Ishikawa (cell line): ENCODE results near the gene RNF149.

Source experiments
- CEBPB ChIP-seq: IDR thresholded peaks from 2 replicates; pipeline ENCODE4 v1.6.1; 2012
- CREB1 ChIP-seq: IDR thresholded peaks from 2 replicates; pipeline ENCODE4 v1.6.1; 2012; ENCODE audit warnings: low read depth
- EGR1 ChIP-seq: IDR thresholded peaks from 2 replicates; pipeline ENCODE4 v1.6.1; 2012
- EP300 ChIP-seq: IDR thresholded peaks from 2 replicates; pipeline ENCODE4 v1.6.1; 2012; ENCODE audit warnings: borderline replicate concordance
- FOXM1 ChIP-seq: IDR thresholded peaks from 2 replicates; pipeline ENCODE4 v1.6.1; 2012; ENCODE audit warnings: low read depth, borderline replicate concordance
- NFIC ChIP-seq: IDR thresholded peaks from 2 replicates; pipeline ENCODE4 v1.6.1; 2012
- RAD21 ChIP-seq: IDR thresholded peaks from 2 replicates; pipeline ENCODE4 v1.6.1; 2012; ENCODE audit warnings: low read depth
- TAF1 ChIP-seq: IDR thresholded peaks from 2 replicates; pipeline ENCODE4 v1.6.1; 2012; ENCODE audit warnings: low read depth, mild to moderate bottlenecking
- TCF12 ChIP-seq: IDR thresholded peaks from 2 replicates; pipeline ENCODE4 v1.6.1; 2012; ENCODE audit warnings: low read depth
- TEAD4 ChIP-seq: IDR thresholded peaks from 2 replicates; pipeline ENCODE4 v1.6.1; 2012
- YY1 ChIP-seq: IDR thresholded peaks from 2 replicates; pipeline ENCODE4 v1.6.1; 2012; ENCODE audit warnings: low read depth
- ZBTB7A ChIP-seq: IDR thresholded peaks from 2 replicates; pipeline ENCODE4 v1.6.1; 2012; ENCODE audit warnings: low read depth
- TF ChIP-seq, protein P1 (sequence below): IDR thresholded peaks from 2 replicates; pipeline ENCODE4 v1.6.1; 2012; ENCODE audit warnings: low read depth, mild to moderate bottlenecking
- TF ChIP-seq, protein P2 (sequence below): IDR thresholded peaks from 2 replicates; pipeline ENCODE4 v1.6.1; 2012
- TF ChIP-seq, protein P3 (sequence below): IDR thresholded peaks from 2 replicates; pipeline ENCODE4 v1.6.1; 2012

RNF149 gene, protein sequence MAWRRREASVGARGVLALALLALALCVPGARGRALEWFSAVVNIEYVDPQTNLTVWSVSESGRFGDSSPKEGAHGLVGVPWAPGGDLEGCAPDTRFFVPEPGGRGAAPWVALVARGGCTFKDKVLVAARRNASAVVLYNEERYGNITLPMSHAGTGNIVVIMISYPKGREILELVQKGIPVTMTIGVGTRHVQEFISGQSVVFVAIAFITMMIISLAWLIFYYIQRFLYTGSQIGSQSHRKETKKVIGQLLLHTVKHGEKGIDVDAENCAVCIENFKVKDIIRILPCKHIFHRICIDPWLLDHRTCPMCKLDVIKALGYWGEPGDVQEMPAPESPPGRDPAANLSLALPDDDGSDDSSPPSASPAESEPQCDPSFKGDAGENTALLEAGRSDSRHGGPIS

DNA sequence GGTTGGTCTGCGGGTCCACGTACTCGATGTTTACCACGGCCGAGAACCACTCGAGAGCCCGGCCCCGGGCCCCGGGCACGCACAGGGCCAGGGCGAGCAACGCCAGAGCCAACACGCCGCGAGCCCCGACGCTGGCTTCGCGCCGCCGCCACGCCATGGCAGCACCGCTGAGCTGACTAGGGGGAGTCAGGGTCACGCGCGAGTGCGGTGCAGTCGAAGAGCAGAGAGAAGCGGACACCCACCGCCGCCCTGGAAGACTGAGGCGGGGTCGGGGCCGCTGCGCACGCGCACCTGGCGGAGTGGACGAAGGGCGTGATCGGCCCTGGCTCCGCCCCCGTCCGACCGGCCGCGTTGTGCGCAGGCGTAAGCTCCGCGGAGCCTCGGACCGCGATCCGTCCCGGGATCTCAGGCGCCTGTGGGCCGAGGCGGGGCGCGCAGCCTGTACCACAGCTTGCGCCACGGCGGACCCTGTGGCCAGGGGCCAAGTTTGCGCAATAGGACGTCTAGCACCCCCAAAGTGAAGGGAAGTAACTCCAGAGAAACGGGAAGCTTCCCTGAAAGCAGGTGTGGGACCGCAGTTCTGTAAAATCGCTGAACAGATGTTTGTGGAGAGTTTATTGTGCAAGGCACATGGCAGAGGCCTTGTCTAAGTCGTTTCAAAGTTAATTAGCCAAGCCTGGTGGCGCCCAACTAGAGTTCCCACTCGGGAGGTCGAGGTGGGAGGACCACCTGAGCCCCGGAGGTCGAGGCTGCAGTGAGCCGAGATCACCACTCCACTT lies at the start of gene RNF149:
TSS of gene RNF149 (minus strand) at position 270 of the 779 bp plus-strand sequence. CDS start at position 157, 113 bp downstream.
- peak; percentile 76 for TF ChIP-seq TAF1
- TF ChIP-seq, protein P1, sequence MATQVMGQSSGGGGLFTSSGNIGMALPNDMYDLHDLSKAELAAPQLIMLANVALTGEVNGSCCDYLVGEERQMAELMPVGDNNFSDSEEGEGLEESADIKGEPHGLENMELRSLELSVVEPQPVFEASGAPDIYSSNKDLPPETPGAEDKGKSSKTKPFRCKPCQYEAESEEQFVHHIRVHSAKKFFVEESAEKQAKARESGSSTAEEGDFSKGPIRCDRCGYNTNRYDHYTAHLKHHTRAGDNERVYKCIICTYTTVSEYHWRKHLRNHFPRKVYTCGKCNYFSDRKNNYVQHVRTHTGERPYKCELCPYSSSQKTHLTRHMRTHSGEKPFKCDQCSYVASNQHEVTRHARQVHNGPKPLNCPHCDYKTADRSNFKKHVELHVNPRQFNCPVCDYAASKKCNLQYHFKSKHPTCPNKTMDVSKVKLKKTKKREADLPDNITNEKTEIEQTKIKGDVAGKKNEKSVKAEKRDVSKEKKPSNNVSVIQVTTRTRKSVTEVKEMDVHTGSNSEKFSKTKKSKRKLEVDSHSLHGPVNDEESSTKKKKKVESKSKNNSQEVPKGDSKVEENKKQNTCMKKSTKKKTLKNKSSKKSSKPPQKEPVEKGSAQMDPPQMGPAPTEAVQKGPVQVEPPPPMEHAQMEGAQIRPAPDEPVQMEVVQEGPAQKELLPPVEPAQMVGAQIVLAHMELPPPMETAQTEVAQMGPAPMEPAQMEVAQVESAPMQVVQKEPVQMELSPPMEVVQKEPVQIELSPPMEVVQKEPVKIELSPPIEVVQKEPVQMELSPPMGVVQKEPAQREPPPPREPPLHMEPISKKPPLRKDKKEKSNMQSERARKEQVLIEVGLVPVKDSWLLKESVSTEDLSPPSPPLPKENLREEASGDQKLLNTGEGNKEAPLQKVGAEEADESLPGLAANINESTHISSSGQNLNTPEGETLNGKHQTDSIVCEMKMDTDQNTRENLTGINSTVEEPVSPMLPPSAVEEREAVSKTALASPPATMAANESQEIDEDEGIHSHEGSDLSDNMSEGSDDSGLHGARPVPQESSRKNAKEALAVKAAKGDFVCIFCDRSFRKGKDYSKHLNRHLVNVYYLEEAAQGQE: no peak
- no peak; the same call in 1 of the 2 replicates for TF ChIP-seq TEAD4
- peak; percentile 95 for TF ChIP-seq CEBPB
- TF ChIP-seq YY1: 0 out of 2 replicates have a peak, but pooled peaks have one; percentile 27
- TF ChIP-seq, protein P2, sequence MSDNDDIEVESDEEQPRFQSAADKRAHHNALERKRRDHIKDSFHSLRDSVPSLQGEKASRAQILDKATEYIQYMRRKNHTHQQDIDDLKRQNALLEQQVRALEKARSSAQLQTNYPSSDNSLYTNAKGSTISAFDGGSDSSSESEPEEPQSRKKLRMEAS: peak; percentile 76
- TF ChIP-seq RAD21: no peak
- TF ChIP-seq TCF12: peak; percentile 42; the same call in 1 of the 2 replicates
- no peak for TF ChIP-seq EP300
- TF ChIP-seq ZBTB7A: peak; percentile 49; the same call in 1 of the 2 replicates
- TF ChIP-seq FOXM1: no peak
- peak; percentile 75 for TF ChIP-seq NFIC
- TF ChIP-seq, protein P3, sequence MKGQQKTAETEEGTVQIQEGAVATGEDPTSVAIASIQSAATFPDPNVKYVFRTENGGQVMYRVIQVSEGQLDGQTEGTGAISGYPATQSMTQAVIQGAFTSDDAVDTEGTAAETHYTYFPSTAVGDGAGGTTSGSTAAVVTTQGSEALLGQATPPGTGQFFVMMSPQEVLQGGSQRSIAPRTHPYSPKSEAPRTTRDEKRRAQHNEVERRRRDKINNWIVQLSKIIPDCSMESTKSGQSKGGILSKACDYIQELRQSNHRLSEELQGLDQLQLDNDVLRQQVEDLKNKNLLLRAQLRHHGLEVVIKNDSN: no peak
- no peak for TF ChIP-seq CREB1
- TF ChIP-seq EGR1: no peak

DNA sequence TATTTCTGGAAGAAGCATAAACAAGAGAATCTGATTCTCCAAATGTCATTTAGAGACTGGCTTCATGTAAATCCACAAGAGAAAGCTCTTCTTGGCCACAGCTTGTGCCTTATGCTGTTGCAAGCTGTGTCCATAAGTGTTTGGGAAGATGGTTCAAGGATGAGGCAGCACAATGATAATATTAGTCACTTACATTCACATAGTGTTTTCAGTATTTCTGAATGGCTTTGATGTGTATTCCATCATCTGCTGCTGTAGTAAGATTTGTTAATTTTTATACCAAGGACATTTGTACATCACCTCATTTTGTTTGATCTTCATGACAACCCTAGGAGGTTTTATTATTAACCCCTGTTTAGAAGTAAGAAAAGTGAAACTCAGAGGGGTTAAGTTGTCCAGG lies 48.9 kb upstream of the RNF149 start:
- TF ChIP-seq, protein P2: no peak
- TF ChIP-seq TAF1 (no peak), FOXM1 (no peak), ZBTB7A (no peak), CEBPB (no peak), CREB1 (no peak)

DNA sequence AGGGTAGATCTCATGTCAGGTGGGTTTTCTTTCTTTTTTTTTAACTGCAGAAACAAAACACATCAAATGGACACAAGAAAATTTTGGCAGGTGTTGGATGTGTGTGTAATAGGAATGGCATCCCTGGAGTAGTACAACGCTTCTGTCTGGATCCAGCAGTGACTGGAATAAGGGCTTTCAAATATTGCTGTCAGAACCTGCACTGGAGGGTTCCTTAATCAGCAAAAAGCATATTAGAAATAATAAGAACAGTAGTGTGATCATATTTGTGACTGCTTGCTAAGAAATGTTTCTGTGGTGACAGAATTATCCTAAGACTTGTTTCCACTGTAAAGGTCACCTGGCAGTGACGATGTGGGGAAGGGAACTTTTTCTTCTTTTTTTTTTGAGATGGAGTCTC lies 48.0 kb upstream of the RNF149 start:
- TF ChIP-seq TCF12 (no peak), NFIC (0 out of 2 replicates have a peak, but pooled peaks have one; percentile 29)
- TF ChIP-seq, protein P3: no peak

DNA sequence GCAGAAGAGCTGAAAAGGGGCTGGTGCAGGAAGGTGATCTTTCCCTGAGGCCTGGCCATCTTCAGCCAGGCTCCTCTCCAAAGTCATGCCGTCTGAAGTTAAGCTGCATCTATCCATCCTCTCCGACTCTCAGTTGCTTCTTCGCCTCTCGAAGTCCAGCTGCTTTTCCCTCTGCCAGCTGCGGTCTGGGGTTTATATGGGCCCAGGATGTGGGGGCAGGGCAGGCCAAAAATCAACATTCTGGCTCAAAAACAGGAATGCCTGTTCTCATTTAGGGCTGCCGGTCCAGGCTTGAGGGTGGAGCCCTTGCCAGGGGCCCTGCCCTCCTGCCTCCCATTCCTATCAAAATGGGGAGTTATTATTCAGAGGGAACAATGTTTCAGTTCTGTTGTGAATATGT lies 47.6 kb upstream of the RNF149 start:
- no peak for TF ChIP-seq EP300
- TF ChIP-seq, protein P2: no peak
- no peak for TF ChIP-seq ZBTB7A
- TF ChIP-seq EGR1: no peak
- TF ChIP-seq, protein P3: no peak
- TF ChIP-seq YY1: no peak
- TF ChIP-seq NFIC: no peak
- TF ChIP-seq, protein P1: no peak
- TF ChIP-seq TAF1: no peak
- no peak for TF ChIP-seq TEAD4
- no peak for TF ChIP-seq CREB1
- no peak for TF ChIP-seq TCF12
